GM18868 (cell line): ENCODE measurements around the gene IGFL4.
"Not testable (repeated sequence)": the region's sequence is repeated elsewhere in the genome, so short reads cannot be mapped to it uniquely, and the experiment has no call there.

ENCODE experiments used
- ATAC-seq: cut with Tn5 transposase; IDR thresholded peaks from one replicate; pipeline ENCODE4 v1.9.1; 2021; ENCODE audit warnings: mild to moderate bottlenecking, moderate library complexity; ENCODE audit not compliant: unreplicated experiment

IGFL4 gene

DNA sequence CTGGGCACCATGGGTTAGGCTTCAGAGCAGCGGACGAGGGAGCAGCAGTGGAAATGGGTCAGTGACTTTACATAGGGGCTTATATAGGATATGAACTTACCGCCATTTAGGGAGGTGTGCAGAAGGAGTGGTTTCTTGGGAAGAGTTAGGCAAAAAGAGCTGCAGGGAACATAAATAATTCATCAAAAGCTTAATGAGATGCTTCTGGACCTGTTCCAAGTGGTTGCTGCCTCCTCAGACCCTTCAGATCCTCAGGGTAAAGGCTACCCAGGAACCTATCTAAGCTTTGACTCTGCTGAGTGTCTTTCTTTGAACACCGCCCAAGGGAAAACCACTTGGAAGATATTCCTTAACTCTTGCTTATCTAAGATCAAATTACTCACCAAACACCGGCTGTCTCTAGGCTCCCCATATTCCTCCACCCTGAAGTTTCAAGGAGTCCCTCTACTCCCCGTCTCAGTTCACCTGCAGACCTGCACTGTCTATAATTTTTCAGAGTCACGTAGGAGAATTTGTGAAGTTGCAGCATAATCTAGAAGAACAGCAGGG lies at the start of gene IGFL4:
Gene IGFL4, minus strand, starts transcription at position 51 of the 549 bp plus-strand sequence. Its CDS starts 40 bp downstream, at position 11.
- ATAC-seq = no peak

DNA sequence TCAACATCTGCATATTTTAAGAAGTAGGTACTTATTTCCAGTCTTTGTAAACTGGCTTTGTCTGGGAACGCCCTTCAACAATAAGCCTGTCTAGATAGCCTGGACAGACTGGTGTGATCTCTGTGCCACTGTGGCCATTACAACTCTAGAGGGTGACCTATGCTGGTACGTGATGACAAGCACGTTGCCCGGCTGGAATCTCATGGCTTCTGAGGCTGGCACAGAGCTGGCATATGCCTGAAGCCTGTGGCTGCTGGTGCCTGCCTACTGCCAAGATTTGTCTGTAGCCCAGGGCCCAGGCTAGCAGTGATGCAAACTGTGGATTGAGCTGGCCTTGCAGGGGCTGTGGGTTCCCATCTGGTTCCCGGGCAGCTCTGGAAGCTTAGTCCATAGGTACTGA lies 49.6 kb upstream of the IGFL4 start:
- ATAC-seq = no peak

DNA sequence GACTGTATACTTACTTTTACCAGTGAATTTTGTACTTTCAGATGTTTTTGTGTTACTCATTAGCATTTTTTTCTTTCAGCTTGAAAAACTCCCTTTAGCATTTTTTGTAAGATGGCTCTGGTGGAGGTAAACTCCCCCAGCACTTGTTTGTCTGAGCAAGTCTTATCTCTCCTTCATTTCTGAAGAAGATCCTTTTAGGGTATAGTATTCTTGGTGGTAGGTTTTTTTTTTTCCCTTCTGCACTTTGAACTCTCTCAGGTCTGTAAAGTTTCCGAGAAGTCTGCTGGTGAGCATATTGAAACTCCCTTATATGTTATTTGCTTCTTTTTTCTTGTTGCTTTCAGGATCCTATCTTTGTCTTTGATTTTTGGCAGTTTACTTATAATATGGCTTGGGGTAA lies 48.6 kb upstream of the IGFL4 start:
- no peak for ATAC-seq

GRCh38 chr19:46088101-46088500 lies 47.3 kb upstream of the IGFL4 start:
- no peak for ATAC-seq

DNA sequence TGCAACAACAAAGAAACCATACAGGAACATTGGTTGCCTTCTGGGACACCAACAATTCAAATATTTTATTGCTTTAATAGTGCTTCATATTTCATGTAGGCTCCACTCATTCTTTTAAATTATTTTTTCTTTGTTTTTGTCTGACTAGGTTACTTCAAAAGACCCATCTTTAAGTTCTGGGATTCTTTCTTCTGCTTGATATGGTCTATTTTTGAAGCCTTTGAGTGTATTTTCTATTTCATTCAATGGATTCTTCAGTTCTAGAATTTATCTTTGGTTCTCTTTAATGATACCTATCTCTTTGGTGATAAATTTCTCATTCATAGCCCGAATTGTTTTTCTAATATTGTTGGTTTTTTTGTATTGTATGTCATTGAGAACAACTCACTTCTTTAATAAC lies 45.1 kb upstream of the IGFL4 start:
- no peak for ATAC-seq

DNA sequence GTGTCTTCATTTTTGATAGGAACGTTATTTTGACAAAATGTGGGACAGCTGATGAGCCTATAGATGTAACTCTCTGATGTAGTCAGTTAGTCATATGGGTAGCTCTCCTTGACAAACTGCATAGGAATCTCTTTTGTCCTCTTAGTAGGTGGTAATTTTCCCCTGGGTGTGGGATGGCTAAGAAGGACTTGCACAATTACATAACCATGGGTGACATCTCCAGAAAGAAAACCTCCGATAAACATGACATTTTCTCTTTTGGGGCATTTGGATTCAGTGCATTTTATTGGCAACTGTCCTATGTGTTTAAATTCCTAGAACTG lies 41.9 kb upstream of the IGFL4 start:
- ATAC-seq = no peak

GRCh38 chr19:46081928-46082727 lies 41.3 kb upstream of the IGFL4 start:
- no peak for ATAC-seq

GRCh38 chr19:46080561-46080960 lies 39.8 kb upstream of the IGFL4 start:
- no peak for ATAC-seq

- no peak for ATAC-seq
These were observed 38.8 kb upstream of the IGFL4 start for GRCh38 chr19:46079576-46079975.

- not testable (repeated sequence) for ATAC-seq
These were observed 38.0 kb upstream of the IGFL4 start for GRCh38 chr19:46078573-46079332.

DNA sequence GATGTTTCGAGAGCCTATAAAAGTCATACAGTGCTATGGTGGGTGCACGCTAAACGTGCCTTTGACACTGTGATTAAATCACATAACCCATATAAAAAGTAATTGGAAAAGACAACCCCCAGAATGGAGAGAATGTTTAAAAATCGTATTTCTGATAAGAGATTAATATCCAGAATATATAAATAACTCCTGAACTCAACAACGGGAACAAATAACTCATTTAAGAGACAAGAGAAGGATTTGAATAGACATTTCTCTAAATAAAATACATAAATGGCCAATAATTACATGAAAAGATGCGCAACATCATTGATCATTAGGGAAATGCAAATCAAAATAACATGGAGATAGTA lies 37.0 kb upstream of the IGFL4 start:
- no peak for ATAC-seq

- ATAC-seq = no peak
These were observed 36.4 kb upstream of the IGFL4 start for GRCh38 chr19:46076951-46077814.

DNA sequence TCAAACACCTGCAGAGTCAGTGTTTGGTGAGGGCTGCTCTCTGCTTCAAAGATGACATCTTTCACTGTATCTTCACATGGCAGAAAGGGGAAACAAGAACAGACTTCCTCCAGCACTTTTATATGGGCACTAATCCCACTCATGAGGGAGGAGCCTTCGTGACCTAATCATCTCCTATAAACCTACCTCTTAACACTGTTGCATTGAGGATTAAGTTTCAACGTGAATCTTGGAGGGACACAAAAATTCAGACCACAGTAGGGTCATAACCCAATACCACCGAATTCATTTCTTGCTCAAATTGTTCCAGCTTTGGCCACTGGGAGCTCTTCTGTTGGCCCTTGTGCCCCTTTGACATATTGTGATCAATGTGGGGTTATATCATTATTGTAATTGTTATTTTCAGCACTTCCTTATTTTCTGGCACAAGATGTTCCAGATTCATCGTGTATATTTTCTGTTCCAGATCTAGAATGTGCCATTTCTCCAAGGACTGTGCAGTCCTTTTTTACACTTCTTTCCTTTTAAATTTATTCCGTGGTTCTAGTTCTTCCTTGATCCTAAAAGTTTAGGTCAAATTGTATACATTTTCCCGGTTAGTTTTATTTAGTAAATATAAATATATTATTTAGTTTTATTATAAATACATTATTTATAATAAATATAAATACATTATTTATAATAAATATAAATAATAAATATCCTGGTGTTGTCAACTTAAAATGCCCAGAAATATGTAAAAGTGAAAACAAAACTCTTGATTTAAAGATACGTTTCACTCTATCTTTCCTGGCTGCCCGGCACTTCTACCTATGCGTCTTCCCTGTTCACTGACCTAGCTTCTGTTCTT lies 35.5 kb upstream of the IGFL4 start:
- no peak for ATAC-seq

DNA sequence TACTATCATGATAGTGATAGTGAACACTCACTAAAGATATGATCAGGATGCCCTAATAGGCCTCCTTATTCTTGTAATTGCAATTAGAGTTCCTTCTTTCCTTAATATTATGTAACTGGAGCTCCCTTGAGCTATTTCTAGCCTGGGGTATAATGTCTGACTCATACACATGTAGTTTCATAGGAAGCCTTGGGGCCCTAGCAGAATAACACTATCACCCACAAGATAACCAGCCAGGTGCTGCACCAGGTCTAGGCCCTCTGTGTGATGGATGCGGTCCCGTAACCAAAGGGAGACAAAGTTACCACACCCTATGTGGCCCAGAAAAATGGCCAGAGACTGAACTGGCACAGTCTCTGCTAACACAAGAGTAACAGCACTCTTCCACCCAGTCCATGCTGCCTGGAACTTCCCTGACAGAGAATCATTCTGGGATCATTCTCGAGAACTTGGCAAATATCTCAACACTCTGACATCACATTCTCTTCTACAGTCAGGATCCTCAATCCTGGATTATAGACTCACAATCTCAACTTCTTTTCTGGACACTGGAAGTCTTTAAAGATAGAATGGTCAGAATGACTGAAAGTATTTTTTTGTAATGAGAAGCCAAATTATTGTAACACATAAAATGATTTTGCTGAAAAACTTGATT lies 32.6 kb upstream of the IGFL4 start:
- ATAC-seq = no peak

DNA sequence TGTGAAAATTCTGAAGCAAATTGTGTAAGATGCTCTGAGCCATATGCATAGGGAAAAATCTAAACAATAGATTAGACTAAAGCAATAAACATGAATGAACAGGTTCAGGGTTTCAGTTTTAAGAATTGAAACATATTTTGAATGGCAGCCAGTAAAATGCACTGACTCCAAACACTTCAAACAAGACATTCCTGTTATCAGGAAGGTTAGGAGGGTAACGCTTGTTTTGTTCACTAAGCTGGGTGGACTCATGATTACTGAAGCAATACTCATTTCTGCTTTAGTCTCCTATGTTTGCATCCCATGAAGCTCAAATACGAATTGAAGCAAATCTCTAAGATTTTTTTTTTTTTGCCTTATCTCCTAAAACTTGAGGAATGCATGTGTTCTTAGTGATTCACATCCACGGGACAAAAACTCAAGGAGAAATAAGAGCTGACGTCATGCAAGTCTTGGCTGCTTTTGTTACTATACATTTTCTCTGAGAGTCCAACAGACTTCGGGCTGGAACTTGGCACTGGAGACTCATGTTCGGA lies 29.1 kb upstream of the IGFL4 start:
- ATAC-seq = no peak

- no peak for ATAC-seq
These were observed 27.8 kb upstream of the IGFL4 start for GRCh38 chr19:46068345-46069258.

- no peak for ATAC-seq
These were observed 26.9 kb upstream of the IGFL4 start for GRCh38 chr19:46067691-46068090.

DNA sequence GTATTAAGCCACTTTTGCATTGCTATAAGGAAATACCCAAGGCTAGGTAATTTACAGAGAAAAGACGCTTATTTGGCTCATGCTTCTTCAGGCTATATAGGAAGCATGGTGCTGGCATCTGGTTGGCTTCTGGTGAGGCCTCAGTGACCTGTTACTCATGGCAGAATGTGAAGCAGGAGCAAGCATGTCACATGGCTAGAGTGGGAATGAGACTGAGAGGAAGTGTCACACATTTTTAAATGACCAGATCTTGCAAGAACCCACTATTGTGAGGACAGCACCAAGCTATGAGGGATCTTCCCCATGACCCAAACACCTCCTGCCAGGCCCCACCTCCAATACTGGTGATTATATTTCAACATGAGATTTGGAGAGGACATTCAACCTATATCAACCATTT lies 25.7 kb upstream of the IGFL4 start:
- no peak for ATAC-seq
